ENCODE measurements around the gene DNAH6. TPM values are rescaled to one million over a fixed set of nuclear protein-coding genes. Genes with fewer than 3 reads are reported as not detected.

Gene DNAH6
- total RNA-seq, 1 experiment from 2014 or later = 1.6 TPM

DNA sequence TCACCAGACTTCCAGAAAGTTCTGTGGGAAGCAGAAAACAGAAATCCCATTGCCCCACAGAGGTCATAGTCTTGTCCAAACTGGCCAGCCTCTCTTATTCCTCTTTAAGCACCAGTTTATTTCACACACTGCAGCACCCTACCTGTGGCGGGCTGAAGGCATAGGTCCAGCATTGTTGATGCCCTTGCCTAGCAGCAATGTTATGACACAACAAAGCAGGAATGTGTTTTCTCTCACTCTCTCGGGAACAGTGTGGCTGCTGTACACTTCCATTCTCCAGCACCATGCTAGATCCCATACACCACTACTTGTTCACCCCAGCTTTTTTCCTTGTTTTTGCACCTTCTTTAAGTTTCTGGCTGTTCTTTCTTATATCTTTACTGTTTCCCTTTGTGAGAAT, 181.6 kb downstream of the DNAH6 start:
- Histone ChIP-seq H3K9me2 (ENCODE audit: insufficient read depth) (no peaks in the 10 kb centered on the region), H3K9me3 (ENCODE audit: control insufficient read depth in 1 of 2, insufficient read depth in 1 of 2, low read depth in 1 of 2, low read length in 2 of 2) (peaks cover 0 to 3% of the 10 kb centered on the region in 2 experiments; a peak in 1 of 4 replicates), H3K27me3 (ENCODE audit: insufficient read depth, low read length) (no peaks in the 10 kb centered on the region), H3K79me2 (ENCODE audit: insufficient read depth, low read length) (no peaks in the 10 kb centered on the region), H3K4me3 (replicated peaks in 1 of 2; ENCODE audit: low read depth in 1 of 2, low read length in 2 of 2) (no peak overlapping the region), H3K9ac (ENCODE audit: low read length) (no peak overlapping the region), H3K27ac (ENCODE audit: low read depth, low read length) (no peak overlapping the region), H2AFZ (ENCODE audit: low read depth, low read length, poor library complexity, severe bottlenecking) (no peak overlapping the region), H4K20me1 (ENCODE audit: insufficient read depth) (no peaks in the 10 kb centered on the region), H3K4me2 (ENCODE audit: low read length) (no peak overlapping the region), H3K36me3 (ENCODE audit: control insufficient read depth in 1 of 2, insufficient read depth in 2 of 2, low read length in 2 of 2) (no peaks in the 10 kb centered on the region), H3K4me1 (ENCODE audit: control insufficient read depth in 1 of 2, insufficient read depth in 2 of 2, low read length in 2 of 2) (no peaks in the 10 kb centered on the region)
- TF ChIP-seq SIN3A (IDR thresholded peaks at IDR 0.05; ENCODE audit: low read depth) (no peak), POLR2A (IDR thresholded peaks at IDR 0.05; ENCODE audit: borderline replicate concordance, extremely low read depth, insufficient read depth, insufficient read length) (no peak), CEBPB (IDR thresholded peaks at IDR 0.05; ENCODE audit: low read depth) (no peak), FOSL1 (IDR thresholded peaks at IDR 0.05; ENCODE audit: low read depth) (no peak), CBX3 (IDR thresholded peaks at IDR 0.05; ENCODE audit: low read depth) (no peak), JUND (IDR thresholded peaks at IDR 0.05) (no peak), EZH2phosphoT487 (IDR thresholded peaks at IDR 0.05; ENCODE audit: borderline replicate concordance) (no peak), EGR1 (IDR thresholded peaks at IDR 0.05; ENCODE audit: low read depth) (no peak), ZNF274 (IDR thresholded peaks at IDR 0.05; ENCODE audit: low read depth, low read length) (no peak), EZH2 (IDR thresholded peaks at IDR 0.05) (no peak), SRF (IDR thresholded peaks at IDR 0.05; ENCODE audit: low read depth) (no peak), ELF1 (IDR thresholded peaks at IDR 0.05; ENCODE audit: borderline replicate concordance, low read depth) (no peak), POLR2AphosphoS5 (IDR thresholded peaks at IDR 0.05; ENCODE audit: low read depth, low read length) (no peak), YY1 (IDR thresholded peaks at IDR 0.05; ENCODE audit: extremely low read depth, insufficient replicate concordance, low read depth, low read length) (no peak), RAD21 (IDR thresholded peaks at IDR 0.05; ENCODE audit: low read depth) (no peak)
- TF ChIP-seq, protein P1, sequence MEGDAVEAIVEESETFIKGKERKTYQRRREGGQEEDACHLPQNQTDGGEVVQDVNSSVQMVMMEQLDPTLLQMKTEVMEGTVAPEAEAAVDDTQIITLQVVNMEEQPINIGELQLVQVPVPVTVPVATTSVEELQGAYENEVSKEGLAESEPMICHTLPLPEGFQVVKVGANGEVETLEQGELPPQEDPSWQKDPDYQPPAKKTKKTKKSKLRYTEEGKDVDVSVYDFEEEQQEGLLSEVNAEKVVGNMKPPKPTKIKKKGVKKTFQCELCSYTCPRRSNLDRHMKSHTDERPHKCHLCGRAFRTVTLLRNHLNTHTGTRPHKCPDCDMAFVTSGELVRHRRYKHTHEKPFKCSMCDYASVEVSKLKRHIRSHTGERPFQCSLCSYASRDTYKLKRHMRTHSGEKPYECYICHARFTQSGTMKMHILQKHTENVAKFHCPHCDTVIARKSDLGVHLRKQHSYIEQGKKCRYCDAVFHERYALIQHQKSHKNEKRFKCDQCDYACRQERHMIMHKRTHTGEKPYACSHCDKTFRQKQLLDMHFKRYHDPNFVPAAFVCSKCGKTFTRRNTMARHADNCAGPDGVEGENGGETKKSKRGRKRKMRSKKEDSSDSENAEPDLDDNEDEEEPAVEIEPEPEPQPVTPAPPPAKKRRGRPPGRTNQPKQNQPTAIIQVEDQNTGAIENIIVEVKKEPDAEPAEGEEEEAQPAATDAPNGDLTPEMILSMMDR (IDR thresholded peaks at IDR 0.05 in 2 of 3, conservative IDR thresholded peaks at IDR 0.05 in 1 of 3; ENCODE audit: borderline replicate concordance in 1 of 3, insufficient read depth in 1 of 3, low read depth in 2 of 3, low read length in 2 of 3) = no peak
- TF ChIP-seq, protein P2, sequence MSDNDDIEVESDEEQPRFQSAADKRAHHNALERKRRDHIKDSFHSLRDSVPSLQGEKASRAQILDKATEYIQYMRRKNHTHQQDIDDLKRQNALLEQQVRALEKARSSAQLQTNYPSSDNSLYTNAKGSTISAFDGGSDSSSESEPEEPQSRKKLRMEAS (IDR thresholded peaks at IDR 0.05) = no peak
- TF ChIP-seq, protein P3, sequence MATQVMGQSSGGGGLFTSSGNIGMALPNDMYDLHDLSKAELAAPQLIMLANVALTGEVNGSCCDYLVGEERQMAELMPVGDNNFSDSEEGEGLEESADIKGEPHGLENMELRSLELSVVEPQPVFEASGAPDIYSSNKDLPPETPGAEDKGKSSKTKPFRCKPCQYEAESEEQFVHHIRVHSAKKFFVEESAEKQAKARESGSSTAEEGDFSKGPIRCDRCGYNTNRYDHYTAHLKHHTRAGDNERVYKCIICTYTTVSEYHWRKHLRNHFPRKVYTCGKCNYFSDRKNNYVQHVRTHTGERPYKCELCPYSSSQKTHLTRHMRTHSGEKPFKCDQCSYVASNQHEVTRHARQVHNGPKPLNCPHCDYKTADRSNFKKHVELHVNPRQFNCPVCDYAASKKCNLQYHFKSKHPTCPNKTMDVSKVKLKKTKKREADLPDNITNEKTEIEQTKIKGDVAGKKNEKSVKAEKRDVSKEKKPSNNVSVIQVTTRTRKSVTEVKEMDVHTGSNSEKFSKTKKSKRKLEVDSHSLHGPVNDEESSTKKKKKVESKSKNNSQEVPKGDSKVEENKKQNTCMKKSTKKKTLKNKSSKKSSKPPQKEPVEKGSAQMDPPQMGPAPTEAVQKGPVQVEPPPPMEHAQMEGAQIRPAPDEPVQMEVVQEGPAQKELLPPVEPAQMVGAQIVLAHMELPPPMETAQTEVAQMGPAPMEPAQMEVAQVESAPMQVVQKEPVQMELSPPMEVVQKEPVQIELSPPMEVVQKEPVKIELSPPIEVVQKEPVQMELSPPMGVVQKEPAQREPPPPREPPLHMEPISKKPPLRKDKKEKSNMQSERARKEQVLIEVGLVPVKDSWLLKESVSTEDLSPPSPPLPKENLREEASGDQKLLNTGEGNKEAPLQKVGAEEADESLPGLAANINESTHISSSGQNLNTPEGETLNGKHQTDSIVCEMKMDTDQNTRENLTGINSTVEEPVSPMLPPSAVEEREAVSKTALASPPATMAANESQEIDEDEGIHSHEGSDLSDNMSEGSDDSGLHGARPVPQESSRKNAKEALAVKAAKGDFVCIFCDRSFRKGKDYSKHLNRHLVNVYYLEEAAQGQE (IDR thresholded peaks at IDR 0.05; ENCODE audit: low read depth) = no peak
- TF ChIP-seq, protein P4, sequence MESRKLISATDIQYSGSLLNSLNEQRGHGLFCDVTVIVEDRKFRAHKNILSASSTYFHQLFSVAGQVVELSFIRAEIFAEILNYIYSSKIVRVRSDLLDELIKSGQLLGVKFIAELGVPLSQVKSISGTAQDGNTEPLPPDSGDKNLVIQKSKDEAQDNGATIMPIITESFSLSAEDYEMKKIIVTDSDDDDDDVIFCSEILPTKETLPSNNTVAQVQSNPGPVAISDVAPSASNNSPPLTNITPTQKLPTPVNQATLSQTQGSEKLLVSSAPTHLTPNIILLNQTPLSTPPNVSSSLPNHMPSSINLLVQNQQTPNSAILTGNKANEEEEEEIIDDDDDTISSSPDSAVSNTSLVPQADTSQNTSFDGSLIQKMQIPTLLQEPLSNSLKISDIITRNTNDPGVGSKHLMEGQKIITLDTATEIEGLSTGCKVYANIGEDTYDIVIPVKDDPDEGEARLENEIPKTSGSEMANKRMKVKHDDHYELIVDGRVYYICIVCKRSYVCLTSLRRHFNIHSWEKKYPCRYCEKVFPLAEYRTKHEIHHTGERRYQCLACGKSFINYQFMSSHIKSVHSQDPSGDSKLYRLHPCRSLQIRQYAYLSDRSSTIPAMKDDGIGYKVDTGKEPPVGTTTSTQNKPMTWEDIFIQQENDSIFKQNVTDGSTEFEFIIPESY (IDR thresholded peaks at IDR 0.05; ENCODE audit: extremely low read depth, insufficient replicate concordance, low read length) = no peak
- ChIA-PET POLR2A (no interaction called here), CTCF (no interaction called here), RAD21 (ENCODE audit: low non-redundant PET in 1 of 2, low total read pairs in 2 of 2, uncharacterized antibody in 2 of 2, unreplicated experiment in 2 of 2) (no interaction called here)
- no peak for DNase-seq (ENCODE audit: low read depth, low spot score)
- intact Hi-C loops (cut with micrococcal nuclease) = no loop called here
- no TSS peak for BruUV-seq (replicated peaks)
- no peak for ATAC-seq
